DOHH2 (cell line): Measurements from ENCODE around the gene TLE1.

ENCODE experiments used
- H3F3A ChIP-seq: fragments of 200-600 bp; sonication (generic), shearing (Covaris generic); 2 replicates; pipeline ENCODE4 v1.6.0; 2016; ENCODE audit warnings: antibody characterized with exemption, mild to moderate bottlenecking; ENCODE audit not compliant: control insufficient read depth, insufficient read depth
- H3K27ac ChIP-seq: fragments of 200-600 bp; sonication (generic); 2 replicates; pipeline ENCODE4 v1.5.1; 2014; ENCODE audit warnings: low read depth, mild to moderate bottlenecking, low read length, moderate library complexity
- H3K27me3 ChIP-seq: fragments of 200-600 bp; sonication (generic); 2 replicates; pipeline ENCODE4 v1.6.1; 2014; ENCODE audit warnings: mild to moderate bottlenecking, low read length, mixed read lengths; ENCODE audit not compliant: control insufficient read depth
- H3K36me3 ChIP-seq: fragments of 200-600 bp; sonication (generic); 2 replicates; pipeline ENCODE4 v1.6.1; 2014; ENCODE audit warnings: mild to moderate bottlenecking, low read length, moderate library complexity, mixed read lengths; ENCODE audit not compliant: control insufficient read depth
- H3K4me1 ChIP-seq: fragments of 200-600 bp; sonication (generic); 2 replicates; pipeline ENCODE4 v1.6.1; 2014; ENCODE audit warnings: mild to moderate bottlenecking, low read length, mixed read lengths; ENCODE audit not compliant: control insufficient read depth
- H3K4me2 ChIP-seq: fragments of 200-600 bp; sonication (generic); 2 replicates; pipeline ENCODE4 v1.6.0; 2014; ENCODE audit warnings: mild to moderate bottlenecking, low read length, moderate library complexity
- H3K4me3 ChIP-seq: fragments of 200-600 bp; sonication (generic); 2 replicates; pipeline ENCODE4 v1.5.1; 2014; ENCODE audit warnings: mild to moderate bottlenecking, low read length, mixed read lengths
- H3K79me2 ChIP-seq: fragments of 200-600 bp; sonication (generic); 2 replicates; pipeline ENCODE4 v1.6.1; 2014; ENCODE audit warnings: mild to moderate bottlenecking, low read length, mixed read lengths; ENCODE audit not compliant: control insufficient read depth
- H3K9me2 ChIP-seq: fragments of 200-600 bp; sonication (generic); replicated peaks from 2 replicates; pipeline ENCODE4 v1.6.1; 2014; ENCODE audit warnings: mild to moderate bottlenecking, low read length, mixed read lengths; ENCODE audit not compliant: control insufficient read depth
- H3K9me3 ChIP-seq: fragments of 200-600 bp; sonication (generic); 2 replicates; pipeline ENCODE4 v1.6.1; 2014; ENCODE audit warnings: antibody characterized with exemption, low read length, mixed read lengths; ENCODE audit not compliant: control insufficient read depth, insufficient read depth
- H4K20me1 ChIP-seq: fragments of 200-600 bp; sonication (generic); 2 replicates; pipeline ENCODE4 v1.6.0; 2014; ENCODE audit warnings: low read depth, mild to moderate bottlenecking, antibody characterized with exemption, low read length, moderate library complexity; ENCODE audit not compliant: control insufficient read depth, insufficient read depth
- CTCF ChIP-seq: fragments of 200-600 bp; sonication (generic); IDR thresholded peaks from one replicate; pipeline ENCODE4 v1.5.1; 2014; ENCODE audit warnings: antibody characterized with exemption, mild to moderate bottlenecking, low read depth, low read length; ENCODE audit not compliant: poor library complexity, severe bottlenecking
- EZH2phosphoT487 ChIP-seq: fragments of 200-600 bp; sonication (generic); IDR thresholded peaks from 2 replicates; pipeline ENCODE4 v1.6.1; 2017; ENCODE audit warnings: borderline replicate concordance, mild to moderate bottlenecking, antibody characterized with exemption, low read length, moderate library complexity, mixed read lengths

TLE1 gene

GRCh38 chr9:81589392-81589791, 100.0 kb downstream of the TLE1 start:
- Histone ChIP-seq H3K27ac (no peak overlapping the region), H3K36me3 (no peaks in the 10 kb centered on the region), H3K27me3 (no peaks in the 10 kb centered on the region), H3K4me1 (no peaks in the 10 kb centered on the region), H3F3A (no peaks in the 10 kb centered on the region), H3K9me2 (no peaks in the 10 kb centered on the region), H3K4me2 (no peak overlapping the region), H3K9me3 (no peaks in the 10 kb centered on the region; the same call in 1 of the 2 replicates), H3K4me3 (no peak overlapping the region), H3K79me2 (no peaks in the 10 kb centered on the region), H4K20me1 (no peaks in the 10 kb centered on the region)
- TF ChIP-seq CTCF: no peak
- no peak for TF ChIP-seq EZH2phosphoT487

GRCh38 chr9:81588148-81588871, 101.0 kb downstream of the TLE1 start:
- no peaks in the 10 kb centered on the region for H4K20me1 ChIP-seq
- no peaks in the 10 kb centered on the region for H3K9me2 ChIP-seq
- no peaks in the 10 kb centered on the region for H3K4me1 ChIP-seq
- H3K9me3 ChIP-seq: no peaks in the 10 kb centered on the region; the same call in 1 of the 2 replicates
- no peaks in the 10 kb centered on the region for H3K79me2 ChIP-seq
- H3K27ac ChIP-seq: no peak overlapping the region
- H3K4me3 ChIP-seq: no peak overlapping the region
- TF ChIP-seq EZH2phosphoT487 (no peak), CTCF (no peak)
- no peaks in the 10 kb centered on the region for H3K27me3 ChIP-seq
- H3K36me3 ChIP-seq: no peaks in the 10 kb centered on the region
- no peaks in the 10 kb centered on the region for H3F3A ChIP-seq
- H3K4me2 ChIP-seq: no peak overlapping the region

- H3F3A ChIP-seq: no peaks in the 10 kb centered on the region
Measured at GRCh38 chr9:81586786-81587185, 102.6 kb downstream of the TLE1 start.

More at GRCh38 chr9:81586786-81587185, 102.6 kb downstream of the TLE1 start:
- no peak overlapping the region for H3K4me2 ChIP-seq
- H3K4me3 ChIP-seq: no peak overlapping the region
- no peaks in the 10 kb centered on the region for H3K9me3 ChIP-seq
- TF ChIP-seq EZH2phosphoT487 (no peak), CTCF (no peak)
- no peak overlapping the region for H3K27ac ChIP-seq
- H3K9me2 ChIP-seq: no peaks in the 10 kb centered on the region
- H3K79me2 ChIP-seq: no peaks in the 10 kb centered on the region
- H3K36me3 ChIP-seq: no peaks in the 10 kb centered on the region
- no peaks in the 10 kb centered on the region for H3K27me3 ChIP-seq
- H4K20me1 ChIP-seq: no peaks in the 10 kb centered on the region
- no peaks in the 10 kb centered on the region for H3K4me1 ChIP-seq
